ENCODE results near the gene HSF2BP.
"Not testable (repeated sequence)": the region's sequence is repeated elsewhere in the genome, so short reads cannot be mapped to it uniquely, and the experiment has no call there.

The HSF2BP gene

DNA sequence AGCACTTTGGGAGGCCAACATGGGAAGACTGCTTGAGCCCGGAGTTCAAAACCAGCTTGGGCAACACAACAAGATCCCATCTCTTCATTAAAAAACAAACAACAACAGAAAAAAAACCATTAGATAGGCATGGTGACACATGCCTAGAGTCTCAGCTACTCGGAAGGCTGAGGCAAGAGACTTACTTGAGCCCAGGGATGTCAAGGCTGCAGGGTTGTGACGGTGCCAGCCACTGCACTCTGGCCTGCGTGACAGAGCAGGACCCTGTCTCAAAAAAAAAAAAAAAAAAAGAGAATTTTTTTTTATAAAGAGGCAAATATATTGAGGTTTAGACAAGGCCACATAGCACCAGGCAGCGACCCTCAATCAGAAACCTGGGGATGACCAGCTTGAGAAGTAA is 62.7 kb downstream of the HSF2BP start:
- DNase-seq = no peak

DNA sequence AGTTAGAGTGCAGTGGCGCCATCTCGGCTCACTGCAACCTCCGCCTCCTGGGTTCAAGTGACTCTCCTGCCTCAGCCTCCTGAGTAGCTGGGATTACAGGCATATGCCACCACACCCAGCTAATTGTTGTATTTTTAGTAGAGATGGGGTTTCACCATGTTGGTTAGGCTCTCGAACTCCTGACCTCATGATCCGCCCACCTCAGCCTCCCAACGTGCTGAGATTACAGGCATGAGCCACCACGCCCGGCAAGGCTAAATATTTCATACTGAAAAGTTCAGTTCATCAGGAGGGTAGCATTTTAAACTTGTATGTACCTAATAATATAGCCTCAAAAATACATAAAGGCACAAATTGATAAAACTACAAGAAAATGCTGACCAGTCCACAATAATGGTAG is 63.5 kb downstream of the HSF2BP start:
- DNase-seq = not testable (repeated sequence)

DNA sequence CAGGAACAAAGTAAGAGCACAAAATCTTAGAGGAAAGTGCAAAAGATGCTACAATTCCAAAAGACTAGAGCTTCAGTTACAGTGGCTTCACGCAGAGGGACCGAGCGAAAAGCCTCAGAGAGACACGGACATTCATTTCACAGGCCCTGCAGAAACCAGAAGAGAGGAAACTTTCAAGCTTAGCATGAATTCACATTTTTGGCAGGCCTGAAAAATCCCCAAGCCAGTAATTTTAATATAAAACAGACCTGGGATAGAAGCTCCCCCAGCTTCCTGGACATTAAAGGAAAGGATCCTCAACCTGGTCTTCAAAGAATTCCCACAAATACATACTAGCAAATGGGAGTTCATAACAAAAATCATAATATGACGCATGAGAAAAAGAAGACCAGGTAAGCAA is 66.2 kb downstream of the HSF2BP start:
- DNase-seq = no peak

DNA sequence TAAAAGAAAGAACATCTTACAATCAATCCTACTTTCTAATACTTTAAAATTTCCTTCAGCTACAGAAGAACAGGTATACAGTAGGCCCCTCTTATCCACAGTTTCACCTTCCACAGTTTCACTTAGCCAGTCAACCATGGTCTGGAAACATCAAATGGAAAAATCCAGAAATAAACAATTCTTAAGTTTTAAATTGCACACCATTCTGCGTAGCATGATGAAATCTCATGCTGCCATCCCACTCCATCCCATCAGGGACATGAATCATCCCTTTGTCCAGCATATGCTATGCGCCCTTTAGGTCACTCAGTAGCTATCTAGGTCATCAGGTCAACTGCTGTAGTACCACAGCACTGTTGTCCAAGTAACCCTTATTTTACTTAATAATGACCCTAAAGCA is 67.7 kb downstream of the HSF2BP start:
- DNase-seq = no peak

DNA sequence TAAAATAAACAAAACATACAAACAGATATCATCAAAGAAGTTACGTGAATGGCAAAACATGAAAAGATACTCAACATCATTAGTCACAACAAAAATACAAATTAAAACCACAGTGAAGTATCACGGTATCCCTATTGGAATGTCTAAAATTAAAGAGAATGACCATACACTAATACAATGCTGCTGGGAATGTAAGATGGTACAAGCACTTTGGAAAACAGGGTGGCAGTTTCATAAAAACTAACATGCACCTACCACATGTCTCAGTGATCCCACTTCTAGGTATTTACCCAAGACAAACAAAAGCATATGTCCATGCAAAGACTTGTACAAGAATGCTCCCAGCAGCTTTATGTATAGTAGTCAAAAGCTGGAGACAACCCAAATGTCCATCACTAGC is 69.1 kb downstream of the HSF2BP start:
- no peak for DNase-seq

DNA sequence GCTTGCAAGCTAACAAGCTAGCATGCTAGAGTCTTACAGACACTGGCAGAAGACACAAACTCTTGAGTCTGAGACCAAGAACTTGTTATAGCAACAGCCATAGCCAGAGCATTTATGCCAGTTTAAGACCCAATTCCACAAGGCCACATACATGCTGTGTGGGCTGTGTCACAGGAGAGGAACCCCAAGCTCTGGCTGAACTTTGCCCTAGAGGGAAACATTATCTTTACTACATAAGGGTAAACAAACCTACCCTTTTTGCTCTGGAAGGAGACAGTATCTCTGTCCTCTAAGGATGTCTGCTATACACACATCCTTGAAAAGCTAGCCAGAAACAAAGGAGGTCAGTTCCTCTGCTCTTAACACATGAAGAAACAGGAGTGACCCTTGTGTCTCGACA is 70.3 kb downstream of the HSF2BP start:
- DNase-seq = no peak

DNA sequence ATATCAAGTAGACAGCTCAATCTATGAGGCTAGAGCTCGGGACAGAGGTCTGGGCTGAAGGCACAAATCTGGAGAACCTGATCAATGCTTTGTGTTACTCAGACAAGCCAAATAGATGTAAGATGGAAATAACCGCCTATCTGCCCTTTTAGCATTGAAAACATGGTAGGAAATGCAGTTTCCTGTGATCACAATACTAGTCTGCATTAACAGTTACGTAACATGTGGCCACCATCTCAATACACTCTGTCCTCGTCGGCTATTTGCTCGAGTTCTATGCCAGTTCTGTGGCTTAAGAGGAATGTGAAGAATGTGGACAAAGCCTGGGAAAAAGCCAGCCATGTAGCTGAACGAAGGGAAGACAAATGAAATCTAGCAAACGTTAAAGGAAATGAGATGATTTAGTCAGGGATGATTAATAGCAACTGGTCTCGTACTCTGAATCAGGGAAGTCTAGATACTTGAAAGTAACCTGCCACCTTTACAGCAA is 73.3 kb downstream of the HSF2BP start:
- DNase-seq = no peak

DNA sequence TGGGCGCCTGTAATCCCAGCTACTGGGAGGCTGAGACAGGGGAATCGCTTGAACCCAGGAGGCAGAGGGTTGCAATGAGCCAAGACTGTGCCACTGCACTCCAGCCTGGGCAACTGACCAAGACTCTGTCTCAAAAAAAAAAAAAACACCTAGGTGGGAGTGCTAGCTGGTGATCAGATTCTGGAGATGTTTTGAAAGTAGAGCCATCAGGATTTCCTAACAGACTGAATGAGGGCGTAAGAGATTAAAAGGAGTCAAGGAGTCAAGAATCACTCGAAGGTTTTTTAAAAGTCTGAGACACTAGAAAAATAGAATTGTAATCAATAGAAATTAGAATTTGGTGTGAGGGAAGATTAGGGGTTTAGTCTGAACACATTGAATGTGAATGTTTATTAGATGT is 73.8 kb downstream of the HSF2BP start:
- DNase-seq = no peak

DNA sequence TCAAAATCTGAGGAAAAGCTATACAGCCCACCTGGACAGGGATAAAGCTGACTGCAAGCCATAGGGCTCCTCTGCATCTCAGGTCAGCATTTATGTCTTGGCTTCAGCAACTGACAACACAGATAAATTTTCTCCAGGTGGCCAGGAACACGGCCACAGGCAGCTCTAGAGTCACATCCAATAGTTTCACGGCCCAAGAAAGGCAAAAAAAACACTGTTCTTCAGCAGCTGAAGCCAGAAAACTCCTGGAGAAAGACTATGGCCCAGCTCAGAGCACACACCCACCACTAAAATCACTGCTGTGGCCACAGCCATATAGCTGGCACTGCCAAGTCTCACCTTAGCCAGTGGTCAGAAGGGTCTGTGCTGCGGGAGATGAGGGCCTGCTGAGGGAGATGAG is 77.8 kb downstream of the HSF2BP start:
- DNase-seq = no peak

DNA sequence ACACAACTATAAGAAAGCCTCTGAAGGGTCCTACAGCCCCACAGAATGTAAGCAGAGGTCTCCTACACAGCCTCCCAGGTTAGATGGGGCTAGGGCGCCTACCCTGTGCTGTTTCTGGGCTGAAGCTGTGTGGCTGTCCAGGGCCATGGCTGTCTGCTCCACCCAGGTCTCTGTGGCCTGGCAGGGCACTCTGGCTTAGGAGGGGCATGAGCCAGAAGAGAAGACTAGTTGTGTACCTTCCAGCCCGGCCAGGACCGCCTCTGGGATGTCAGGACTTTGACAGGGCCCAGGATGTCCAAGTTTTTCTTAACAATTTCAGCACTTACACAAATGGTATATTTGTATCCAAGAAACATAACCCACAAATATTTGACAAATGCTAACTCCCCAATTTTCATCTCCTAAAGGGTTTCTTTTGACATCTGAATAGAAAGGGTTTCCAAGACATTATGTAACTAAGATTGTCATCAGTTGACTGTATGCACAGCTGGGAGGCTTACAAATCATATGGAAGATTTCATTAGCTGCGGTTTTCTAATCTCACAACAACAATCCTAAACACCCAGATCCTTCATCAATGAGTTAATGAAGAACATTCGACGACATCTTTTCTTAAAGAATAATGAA is 80.5 kb downstream of the HSF2BP start:
- no peak for DNase-seq

DNA sequence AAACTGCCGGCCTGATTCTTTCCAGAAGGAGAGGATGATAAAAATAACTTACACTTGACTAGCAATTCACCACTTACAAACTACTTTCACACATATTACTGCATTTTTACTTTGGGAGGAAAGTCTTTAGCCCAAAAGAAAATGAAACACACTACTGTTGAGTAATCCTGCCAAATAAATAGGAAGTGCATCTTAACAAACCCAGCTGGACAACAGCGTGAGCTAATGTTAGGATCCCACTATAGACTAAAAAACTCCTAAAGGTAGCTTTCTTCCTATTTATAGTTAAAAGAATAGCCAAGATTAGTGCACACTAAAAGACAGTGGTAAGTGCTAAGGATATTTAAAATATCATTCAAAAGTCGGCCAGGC is 83.8 kb downstream of the HSF2BP start:
- DNase-seq = no peak

DNA sequence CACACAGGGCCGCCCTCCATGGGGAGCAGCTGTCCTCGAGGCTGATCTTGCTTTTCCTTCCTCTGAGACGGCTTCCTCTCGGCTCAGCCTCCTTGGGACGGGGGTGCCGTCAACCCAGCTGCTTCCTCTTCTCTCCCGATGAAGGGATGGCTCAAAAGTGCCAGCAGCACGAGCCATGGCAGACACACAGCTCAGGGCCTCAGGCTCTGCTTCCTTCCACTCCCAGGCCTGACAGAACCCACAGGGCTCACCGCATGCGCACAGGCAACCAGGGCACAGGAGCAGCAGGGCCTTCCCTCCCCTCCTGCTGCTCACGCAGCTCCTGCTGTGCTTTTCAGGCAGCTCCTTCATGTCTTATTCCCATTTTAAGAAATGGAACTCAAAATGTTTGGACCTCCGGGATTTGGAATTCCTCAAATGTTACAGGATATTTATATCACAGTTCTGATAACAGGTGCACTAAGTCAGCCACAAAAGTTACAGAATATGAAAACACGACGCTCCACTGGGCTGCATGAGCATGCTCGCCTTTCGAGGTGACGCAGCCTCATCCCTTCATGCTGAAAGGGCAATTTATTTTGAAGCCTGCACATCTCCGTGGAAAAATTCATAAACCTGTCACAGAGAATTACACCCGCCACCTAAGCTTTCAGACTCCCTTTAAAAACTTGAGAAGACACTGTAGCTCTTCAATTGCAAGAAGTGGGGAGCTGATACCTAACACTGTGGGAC is 84.4 kb downstream of the HSF2BP start:
- DNase-seq = no peak

DNA sequence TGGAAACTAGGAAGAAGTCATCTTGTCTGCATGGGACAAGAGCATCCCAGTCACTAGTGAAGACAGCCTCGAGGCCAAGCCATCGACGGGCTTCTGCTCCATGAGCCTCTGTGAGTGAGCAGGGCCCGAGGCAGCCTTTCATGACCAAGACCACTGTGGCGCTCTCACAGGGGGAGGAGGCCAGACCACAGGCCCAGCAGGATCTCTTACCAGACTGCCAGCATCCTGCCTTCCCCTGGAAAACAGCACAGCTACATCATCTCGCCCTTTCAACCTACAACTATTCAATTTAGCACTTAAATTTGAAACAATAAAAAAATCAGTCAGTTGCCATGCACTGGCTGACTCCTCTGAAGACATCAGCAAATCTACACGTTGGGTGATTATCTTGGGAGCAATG is 85.4 kb downstream of the HSF2BP start:
- no peak for DNase-seq

DNA sequence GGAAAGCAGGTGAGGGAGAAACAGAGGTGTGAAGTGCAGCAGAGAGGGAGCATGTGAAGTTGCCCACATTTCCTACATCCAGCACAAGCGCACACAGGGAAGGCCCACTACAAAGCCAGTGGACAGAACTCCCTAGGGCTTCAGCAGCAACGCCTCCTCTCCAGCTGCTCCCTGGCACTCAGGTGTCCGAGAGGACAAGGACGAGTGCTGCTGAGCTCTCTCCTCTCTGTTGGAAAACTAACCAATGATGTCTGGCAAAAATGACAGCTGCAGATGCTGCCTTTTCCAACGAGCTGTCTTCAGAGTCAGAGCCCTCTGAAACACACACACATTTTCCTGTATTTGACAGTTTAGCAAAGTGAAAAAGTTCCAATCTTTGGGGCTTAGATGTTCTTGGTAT is 86.8 kb downstream of the HSF2BP start:
- DNase-seq = no peak

DNA sequence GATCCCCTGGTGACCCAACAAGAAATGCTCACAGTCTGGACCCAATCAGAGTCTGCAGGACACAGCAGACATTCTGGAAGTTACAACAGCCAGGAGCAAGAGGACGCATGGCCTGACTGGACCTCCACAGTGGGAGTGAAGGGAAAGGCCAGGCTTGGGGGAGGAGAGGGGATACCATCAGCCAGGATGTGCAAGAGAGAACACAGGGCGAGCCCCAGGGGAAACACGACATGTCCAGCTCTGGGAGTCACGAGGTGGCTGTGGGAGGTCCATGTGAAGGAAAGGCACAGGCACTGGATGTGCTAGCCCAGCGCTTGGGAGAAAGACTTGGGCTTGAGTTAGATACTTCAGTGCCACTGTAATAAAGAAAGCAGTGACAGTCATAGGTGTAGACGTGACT is 87.3 kb downstream of the HSF2BP start:
- DNase-seq = no peak

DNA sequence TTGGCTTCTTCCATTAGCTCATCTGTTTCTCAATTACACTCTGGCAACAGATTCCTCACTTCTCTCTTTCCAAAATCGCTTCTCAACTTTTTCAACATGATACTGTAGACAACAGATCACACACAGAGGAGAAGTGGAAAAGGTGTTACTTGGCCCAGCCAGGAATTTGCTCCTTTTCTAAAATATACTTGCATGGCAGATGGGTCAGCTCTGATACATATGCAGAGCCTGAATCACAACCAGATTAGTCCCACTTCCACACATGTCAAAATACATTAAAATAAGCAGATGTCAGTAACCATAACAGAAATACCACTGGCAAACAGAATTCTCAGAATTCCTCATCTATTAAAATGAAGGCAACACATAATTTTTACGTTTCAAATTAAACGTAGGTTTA is 89.1 kb downstream of the HSF2BP start:
- not testable (repeated sequence) for DNase-seq

DNA sequence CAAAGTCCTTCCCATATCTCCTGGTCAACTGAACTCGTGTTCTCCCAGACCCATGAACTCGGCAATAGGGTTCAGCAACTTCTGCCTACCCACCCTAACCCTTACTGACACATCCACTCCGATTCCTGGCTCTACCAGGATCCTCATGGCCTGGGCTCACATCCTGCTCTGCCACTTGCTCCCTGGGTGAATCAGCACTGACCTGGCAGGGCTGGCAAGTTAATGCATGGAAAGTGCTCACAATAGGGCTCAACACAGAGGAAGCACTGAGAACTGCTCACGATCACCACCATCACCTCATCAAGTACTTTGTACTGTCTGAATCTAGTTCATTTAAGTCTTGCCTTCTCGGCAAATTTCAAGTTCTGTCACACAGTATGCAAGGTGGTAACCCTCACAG is 96.8 kb downstream of the HSF2BP start:
- not testable (repeated sequence) for DNase-seq

DNA sequence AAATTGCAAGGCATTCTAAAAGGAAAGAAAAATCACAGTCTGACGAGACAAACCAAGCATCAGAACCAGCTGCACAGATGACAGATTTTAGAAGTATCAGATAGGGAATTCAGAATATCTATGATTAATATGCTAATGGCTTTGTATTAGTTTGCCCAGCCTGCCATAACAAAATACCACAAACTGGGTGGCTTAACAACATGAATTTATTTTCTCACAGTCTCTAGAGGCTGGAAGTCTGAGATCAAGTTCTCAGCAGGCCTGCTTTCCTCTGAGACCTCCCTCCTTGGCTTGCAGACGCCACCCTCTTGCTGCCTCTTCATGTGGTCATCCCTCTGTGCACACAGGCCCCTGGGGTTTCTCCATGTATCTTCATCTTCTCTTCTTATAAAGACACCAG is 118.7 kb downstream of the HSF2BP start:
- DNase-seq = not testable (repeated sequence)

DNA sequence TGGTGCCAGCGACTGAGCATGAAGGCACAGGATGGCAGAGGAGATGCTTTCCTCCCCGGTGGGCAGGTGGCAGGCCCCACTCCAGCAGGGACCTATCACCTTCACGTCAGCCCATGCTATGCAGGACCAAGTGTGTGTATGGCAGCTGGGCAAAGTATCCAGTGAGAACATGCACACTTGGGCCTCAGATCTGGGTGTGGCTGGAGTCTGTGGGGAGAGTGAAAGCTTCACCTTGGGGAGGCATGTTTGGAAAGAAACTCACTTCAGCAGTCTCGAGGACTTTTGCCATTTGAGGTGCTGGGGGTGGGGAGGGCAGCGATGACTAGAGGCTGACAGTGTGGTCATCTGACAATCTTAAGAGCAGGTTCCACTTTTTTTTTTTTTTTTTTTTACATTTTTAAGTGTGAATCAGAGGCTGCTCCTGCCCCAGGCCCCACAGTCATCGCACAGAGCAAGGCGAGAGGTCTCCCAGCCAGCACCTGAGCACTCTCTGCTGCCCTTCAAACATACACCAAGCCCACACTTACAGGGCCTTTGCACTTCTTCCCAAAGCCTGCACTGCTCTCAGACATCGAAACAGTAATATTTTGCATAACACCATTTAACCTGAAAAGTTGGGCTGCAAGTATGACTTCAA is 136.7 kb downstream of the HSF2BP start:
- DNase-seq = not testable (repeated sequence)

DNA sequence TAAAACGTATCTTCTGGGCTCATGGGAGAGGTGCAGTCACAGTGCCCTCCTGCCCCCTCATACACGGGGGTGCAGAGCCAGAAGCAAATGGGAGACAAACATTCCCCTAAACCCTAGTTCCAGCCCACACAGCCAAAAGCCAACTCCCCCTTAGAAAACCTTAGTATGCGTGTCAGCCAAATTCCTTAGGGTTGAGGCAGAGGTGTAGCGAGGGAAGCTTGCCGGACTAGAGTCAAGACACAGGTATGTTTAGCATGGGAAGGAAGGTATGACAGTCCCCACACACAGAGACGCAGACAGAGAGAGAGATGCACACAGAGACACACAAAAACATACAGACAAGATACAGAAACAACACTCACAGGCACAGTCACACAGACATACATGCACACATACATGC is 141.6 kb downstream of the HSF2BP start:
- DNase-seq = not testable (repeated sequence)

DNA sequence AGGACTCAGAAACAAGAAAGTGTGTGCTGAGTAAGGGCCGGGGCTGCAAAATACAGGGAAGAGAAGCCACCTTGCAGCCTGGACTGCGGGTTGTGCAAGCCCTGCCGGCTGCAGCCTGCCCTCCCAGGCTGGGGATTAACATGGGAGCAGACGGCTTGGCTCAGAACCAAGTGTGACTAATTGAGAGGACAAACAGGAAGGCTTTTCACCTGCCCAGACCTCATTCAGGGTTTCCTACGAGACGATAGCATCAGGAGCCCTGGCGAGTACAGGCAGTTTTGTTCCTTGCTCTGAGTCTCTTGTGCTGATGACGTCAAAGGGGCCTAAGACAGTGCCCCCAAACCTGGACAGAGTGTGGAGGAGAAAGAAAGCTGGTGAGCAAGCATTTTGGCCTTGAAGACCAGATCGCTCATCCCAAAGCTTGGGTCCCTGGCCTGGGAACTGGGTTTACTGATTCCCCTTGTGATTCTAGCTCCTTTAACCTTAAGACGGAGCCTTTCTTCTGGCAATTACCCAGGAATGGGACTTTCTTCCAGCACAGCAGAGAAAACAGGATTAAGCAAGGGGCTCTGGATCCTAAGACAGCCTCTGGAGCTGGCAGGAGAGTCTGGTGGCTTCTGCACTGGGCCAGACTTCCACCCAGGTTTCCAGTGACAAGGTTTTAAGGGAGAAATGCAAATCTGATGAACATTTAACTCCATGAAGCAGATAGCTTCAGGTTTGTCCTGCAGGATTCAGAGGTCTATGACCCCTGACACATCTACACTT is 142.2 kb downstream of the HSF2BP start:
- not testable (repeated sequence) for DNase-seq

DNA sequence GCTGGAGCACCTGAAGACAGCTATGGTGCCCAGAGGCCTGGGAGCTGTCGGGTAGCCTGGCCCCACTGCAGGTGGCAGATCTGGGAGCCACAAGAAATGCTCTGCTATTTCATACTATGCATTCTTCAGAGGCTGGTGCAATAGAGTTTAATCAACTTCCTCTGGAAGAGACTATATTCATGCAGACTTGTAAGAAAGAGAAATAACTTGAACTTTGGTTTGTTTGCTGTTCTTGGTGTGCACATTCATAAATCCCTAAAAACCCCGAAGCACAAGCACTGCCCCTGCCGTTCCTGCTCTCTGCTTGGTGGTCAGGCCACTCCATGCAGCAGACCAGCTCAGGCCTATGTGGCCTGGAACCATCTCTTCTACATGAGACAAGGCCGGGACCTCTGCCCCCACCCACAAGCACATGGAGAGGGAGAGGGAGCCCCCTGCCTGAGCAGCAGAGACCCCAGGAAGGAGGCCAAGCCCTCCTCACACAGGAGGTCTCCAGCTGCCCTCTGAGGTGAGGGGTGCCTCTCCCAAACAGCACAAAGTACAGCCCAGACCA is 142.9 kb downstream of the HSF2BP start:
- DNase-seq = not testable (repeated sequence)

DNA sequence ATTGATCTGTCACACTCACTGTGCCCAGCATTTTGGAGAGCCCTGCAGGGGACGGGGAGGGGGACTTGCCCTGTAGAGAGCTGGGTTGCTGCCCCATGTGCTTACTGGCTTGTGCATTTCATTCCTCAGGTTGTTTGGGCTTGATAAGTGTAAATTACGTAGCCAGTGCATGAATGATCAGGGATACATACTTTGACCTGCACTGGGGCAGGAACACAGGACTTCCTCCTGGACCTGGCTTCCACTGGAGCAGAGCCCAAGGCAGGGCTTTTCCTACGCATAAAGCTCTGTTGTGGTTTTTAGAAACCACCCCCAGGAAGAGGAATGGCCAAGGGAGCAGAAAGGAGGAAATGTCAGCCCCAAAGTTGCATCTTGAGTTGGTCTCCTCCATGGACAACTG is 144.5 kb downstream of the HSF2BP start:
- not testable (repeated sequence) for DNase-seq

Data from NCI-H1694 (cell line).